Measurements from ENCODE around the gene MBTD1.
"Not testable (repeated sequence)": the region's sequence is repeated elsewhere in the genome, so short reads cannot be mapped to it uniquely, and the experiment has no call there.

MBTD1 gene

GRCh38 chr17:51259564-51260236 lies at the start of gene MBTD1:
Gene MBTD1, minus strand, starts transcription at chr17:51260049. Its CDS starts 34,888 bp downstream, at chr17:51225161.
- H3K27ac Mint-ChIP-seq = peak within 1 kb of the TSS; percentile 98

GRCh38 chr17:51305182-51305581 lies 45.3 kb upstream of the MBTD1 start:
- H3K4me3 Mint-ChIP-seq = no peak overlapping the region
- peaks cover 27% of the 10 kb centered on the region for H3K27me3 Mint-ChIP-seq
- no peaks in the 10 kb centered on the region for H3K4me1 Mint-ChIP-seq
- no peak for ATAC-seq
- no peaks in the 10 kb centered on the region for H3K36me3 Mint-ChIP-seq
- H3K27ac Mint-ChIP-seq = no peak overlapping the region
- peaks cover 19% of the 10 kb centered on the region for H3K9me3 Mint-ChIP-seq

More at GRCh38 chr17:51259564-51260236, at the start of gene MBTD1:
- Mint-ChIP-seq H3K4me3 (peak within 1 kb of the TSS; percentile 78), H3K36me3 (peaks cover 10% of the 10 kb centered on the region), H3K27me3 (no peaks in the 10 kb centered on the region), H3K4me1 (peaks cover 58% of the 10 kb centered on the region), H3K9me3 (no peaks in the 10 kb centered on the region)
- peak; percentile 94 for ATAC-seq

DNA sequence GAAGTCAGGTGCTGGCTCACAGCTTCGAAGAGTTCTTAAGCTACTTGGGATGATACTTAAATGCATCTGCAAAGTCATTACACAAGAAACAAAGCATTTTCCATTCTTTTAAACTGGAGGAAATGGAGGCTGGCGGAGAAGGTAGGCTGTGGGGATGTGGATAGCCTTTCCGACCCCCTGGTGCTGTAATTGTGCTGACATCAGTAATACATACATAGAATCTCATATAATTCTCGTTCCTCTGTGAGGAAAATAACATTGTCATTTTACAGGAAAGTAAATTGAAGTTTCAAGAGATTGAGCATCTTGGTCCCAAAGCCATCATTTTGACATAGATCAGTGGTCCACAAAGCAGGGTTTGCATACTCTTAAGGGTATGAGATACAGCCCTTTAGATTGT lies 40.0 kb upstream of the MBTD1 start:
- Mint-ChIP-seq H3K9me3 (no peaks in the 10 kb centered on the region), H3K4me1 (no peaks in the 10 kb centered on the region), H3K36me3 (peaks cover 12% of the 10 kb centered on the region), H3K27me3 (no peaks in the 10 kb centered on the region), H3K4me3 (no peak overlapping the region), H3K27ac (no peak overlapping the region)
- ATAC-seq = no peak

- Mint-ChIP-seq H3K27me3 (no peaks in the 10 kb centered on the region), H3K36me3 (peaks cover 22% of the 10 kb centered on the region), H3K27ac (no peak overlapping the region), H3K4me3 (no peak overlapping the region), H3K4me1 (no peaks in the 10 kb centered on the region), H3K9me3 (no peaks in the 10 kb centered on the region)
- ATAC-seq = no peak
Observed at GRCh38 chr17:51298508-51299371, 38.9 kb upstream of the MBTD1 start.

DNA sequence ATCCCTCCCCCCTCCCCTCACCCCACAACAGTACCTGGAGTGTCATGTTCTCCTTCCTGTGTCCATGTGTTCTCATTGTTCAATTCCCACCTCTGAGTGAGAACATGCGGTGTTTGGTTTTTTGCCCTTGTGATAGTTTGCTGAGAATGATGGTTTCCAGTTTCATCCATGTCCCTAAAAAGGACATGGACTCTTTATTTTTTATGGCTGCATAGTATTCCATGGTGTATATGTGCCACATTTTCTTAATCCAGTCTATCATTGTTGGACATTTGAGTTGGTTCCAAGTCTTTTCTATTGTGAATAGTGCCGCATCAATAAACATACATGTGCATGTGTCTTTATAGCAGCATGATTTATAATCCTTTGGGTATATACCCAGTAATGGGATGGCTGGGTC lies 34.5 kb upstream of the MBTD1 start:
- not testable (repeated sequence) for ATAC-seq, H3K4me3 Mint-ChIP-seq, H3K9me3 Mint-ChIP-seq, H3K27ac Mint-ChIP-seq, H3K4me1 Mint-ChIP-seq, H3K27me3 Mint-ChIP-seq
- H3K36me3 Mint-ChIP-seq = peaks cover 62% of the 10 kb centered on the region

GRCh38 chr17:51289696-51290111 lies 29.9 kb upstream of the MBTD1 start:
- no peak for ATAC-seq
- peaks cover 4% of the 10 kb centered on the region for H3K9me3 Mint-ChIP-seq
- no peaks in the 10 kb centered on the region for H3K4me1 Mint-ChIP-seq
- H3K27me3 Mint-ChIP-seq = no peaks in the 10 kb centered on the region
- no peak overlapping the region for H3K27ac Mint-ChIP-seq
- no peak overlapping the region for H3K4me3 Mint-ChIP-seq
- peaks cover 80% of the 10 kb centered on the region for H3K36me3 Mint-ChIP-seq

GRCh38 chr17:51287412-51287811 lies 27.6 kb upstream of the MBTD1 start:
- H3K4me3 Mint-ChIP-seq = no peak overlapping the region
- no peaks in the 10 kb centered on the region for H3K9me3 Mint-ChIP-seq
- H3K27ac Mint-ChIP-seq = peak overlapping the region; percentile 46
- H3K27me3 Mint-ChIP-seq = no peaks in the 10 kb centered on the region
- no peak for ATAC-seq
- no peaks in the 10 kb centered on the region for H3K4me1 Mint-ChIP-seq
- peaks cover 80% of the 10 kb centered on the region for H3K36me3 Mint-ChIP-seq

- no peak for ATAC-seq
- Mint-ChIP-seq H3K4me3 (no peak overlapping the region), H3K4me1 (no peaks in the 10 kb centered on the region), H3K36me3 (peaks cover 78% of the 10 kb centered on the region), H3K27me3 (no peaks in the 10 kb centered on the region), H3K27ac (no peak overlapping the region), H3K9me3 (no peaks in the 10 kb centered on the region)
Observed at GRCh38 chr17:51279183-51279582, 19.3 kb upstream of the MBTD1 start.

- Mint-ChIP-seq H3K4me1 (peaks cover 22% of the 10 kb centered on the region), H3K36me3 (peaks cover 75% of the 10 kb centered on the region), H3K27ac (no peak overlapping the region), H3K27me3 (no peaks in the 10 kb centered on the region), H3K4me3 (no peak overlapping the region), H3K9me3 (no peaks in the 10 kb centered on the region)
- no peak for ATAC-seq
Observed at GRCh38 chr17:51275381-51275780, 15.5 kb upstream of the MBTD1 start.

DNA sequence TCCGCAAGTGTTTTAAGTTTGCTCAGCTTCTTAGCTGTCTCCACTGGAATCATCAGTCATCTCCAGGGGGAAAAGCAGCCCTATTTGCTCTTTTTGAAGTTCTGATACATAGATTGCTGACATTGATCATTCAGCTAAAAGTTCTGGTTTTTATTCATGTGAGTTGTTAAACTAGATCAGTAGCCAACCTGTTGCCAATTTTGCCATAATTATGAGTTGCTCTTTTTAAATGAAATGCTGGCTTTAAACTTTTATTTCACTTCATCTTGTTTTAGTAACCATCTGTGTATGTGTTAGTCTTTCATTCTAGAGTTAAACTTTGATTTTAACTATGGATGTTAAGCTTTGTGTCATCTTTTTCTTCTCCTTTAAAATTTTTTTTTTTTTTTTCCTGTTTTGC lies 13.0 kb upstream of the MBTD1 start:
- no peaks in the 10 kb centered on the region for H3K27me3 Mint-ChIP-seq

DNA sequence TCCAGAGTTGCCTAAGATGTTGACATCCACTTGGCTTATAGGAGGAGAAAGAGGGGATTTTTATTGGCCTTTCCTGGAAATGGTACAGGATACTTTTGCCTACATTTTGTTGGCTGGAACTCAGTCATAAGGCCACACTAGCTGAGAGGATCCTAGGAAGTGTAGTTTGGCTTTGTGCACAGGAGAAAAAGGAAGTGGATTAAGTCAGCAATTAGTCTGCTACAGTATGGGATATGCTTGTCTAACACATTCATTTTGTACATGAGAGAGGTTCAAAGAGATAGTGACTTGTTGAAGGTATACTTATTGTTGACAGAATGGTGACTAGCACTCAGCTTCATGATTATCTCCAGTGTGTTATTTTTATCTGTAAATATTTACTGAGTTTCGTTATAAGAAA lies 10.8 kb upstream of the MBTD1 start:
- Mint-ChIP-seq H3K36me3 (peaks cover 67% of the 10 kb centered on the region), H3K27ac (peak overlapping the region; percentile 29), H3K9me3 (no peaks in the 10 kb centered on the region), H3K4me3 (no peak overlapping the region), H3K4me1 (peaks cover 39% of the 10 kb centered on the region), H3K27me3 (no peaks in the 10 kb centered on the region)
- no peak for ATAC-seq

More for the DNA sequence above, 13.0 kb upstream of the MBTD1 start:
- no peak overlapping the region for H3K27ac Mint-ChIP-seq
- ATAC-seq = no peak
- H3K36me3 Mint-ChIP-seq = peaks cover 71% of the 10 kb centered on the region
- H3K9me3 Mint-ChIP-seq = no peaks in the 10 kb centered on the region
- no peak overlapping the region for H3K4me3 Mint-ChIP-seq
- H3K4me1 Mint-ChIP-seq = peaks cover 28% of the 10 kb centered on the region

DNA sequence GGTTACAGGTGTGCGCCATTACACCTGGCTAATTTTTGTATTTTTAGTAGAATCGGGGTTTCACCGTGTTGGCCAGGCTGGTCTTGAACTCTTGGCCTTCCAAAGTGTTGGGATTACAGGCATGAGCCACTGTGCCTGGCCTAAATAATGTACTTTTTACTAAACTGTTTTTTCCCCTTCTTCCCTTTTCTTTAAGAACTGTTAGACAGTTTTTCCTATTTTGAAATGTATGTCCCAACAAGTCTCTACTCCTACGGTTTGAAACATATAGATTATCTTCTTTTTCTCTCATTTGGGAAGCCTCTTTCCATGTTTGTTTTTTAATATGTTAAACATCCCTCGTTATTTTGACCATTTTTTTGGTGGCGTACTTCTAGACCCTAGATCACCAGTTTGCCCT lies 10.1 kb upstream of the MBTD1 start:
- H3K27me3 Mint-ChIP-seq = no peaks in the 10 kb centered on the region
- peaks cover 69% of the 10 kb centered on the region for H3K36me3 Mint-ChIP-seq
- no peak for ATAC-seq
- peak overlapping the region; percentile 29 for H3K27ac Mint-ChIP-seq
- H3K4me3 Mint-ChIP-seq = no peak overlapping the region
- H3K9me3 Mint-ChIP-seq = no peaks in the 10 kb centered on the region
- H3K4me1 Mint-ChIP-seq = peaks cover 42% of the 10 kb centered on the region

DNA sequence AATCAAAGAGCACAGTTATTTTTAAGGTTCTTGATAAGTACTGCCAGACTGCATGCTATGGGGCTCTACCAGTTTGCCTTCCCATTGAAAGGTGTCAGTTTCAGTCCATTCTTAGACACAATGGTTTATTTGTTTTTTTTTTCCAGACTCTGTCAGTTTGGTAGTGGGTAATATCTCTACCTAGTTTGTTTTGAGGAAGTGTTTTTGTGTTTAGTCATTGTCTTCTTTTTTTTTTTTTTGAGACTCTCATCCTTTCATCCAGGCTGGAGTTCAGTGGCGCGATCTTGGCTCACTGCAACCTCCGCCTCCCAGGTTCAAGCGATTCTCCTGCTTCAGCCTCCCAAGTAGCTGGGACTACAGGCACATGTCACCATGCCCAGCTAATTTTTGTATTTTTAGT lies 4.6 kb upstream of the MBTD1 start:
- peaks cover 41% of the 10 kb centered on the region for H3K36me3 Mint-ChIP-seq
- not testable (repeated sequence) for H3K9me3 Mint-ChIP-seq, ATAC-seq, H3K27me3 Mint-ChIP-seq, H3K27ac Mint-ChIP-seq, H3K4me3 Mint-ChIP-seq
- H3K4me1 Mint-ChIP-seq = peaks cover 45% of the 10 kb centered on the region

GRCh38 chr17:51263006-51263405 lies 3.2 kb upstream of the MBTD1 start:
- Mint-ChIP-seq H3K9me3 (no peaks in the 10 kb centered on the region), H3K4me1 (peaks cover 58% of the 10 kb centered on the region), H3K27me3 (no peaks in the 10 kb centered on the region), H3K27ac (peak overlapping the region; percentile 28), H3K4me3 (peak overlapping the region; percentile 70), H3K36me3 (peaks cover 27% of the 10 kb centered on the region)
- ATAC-seq = no peak

- peaks cover 18% of the 10 kb centered on the region for H3K36me3 Mint-ChIP-seq
- ATAC-seq = no peak
Observed at GRCh38 chr17:51261024-51261963, 1.4 kb upstream of the MBTD1 start.

More at GRCh38 chr17:51261024-51261963, 1.4 kb upstream of the MBTD1 start:
- peak overlapping the region; percentile 98 for H3K27ac Mint-ChIP-seq
- H3K9me3 Mint-ChIP-seq = no peaks in the 10 kb centered on the region
- H3K4me3 Mint-ChIP-seq = peak overlapping the region; percentile 78
- no peaks in the 10 kb centered on the region for H3K27me3 Mint-ChIP-seq
- peaks cover 57% of the 10 kb centered on the region for H3K4me1 Mint-ChIP-seq

Measured in stimulated activated memory B cell treated with anti-CD40 and anti-IgM and Interleukin-4, amounts not matched to agents 10 μg/mL and 1 μg/mL and 100 μg/mL, for 72 hours (primary cell).